GM18508 (cell line): ENCODE data around the gene PRKG1.
"Not testable (repeated sequence)": the region's sequence is repeated elsewhere in the genome, so short reads cannot be mapped to it uniquely, and the experiment has no call there.

Experiments used
- ATAC-seq: cut with Tn5 transposase; IDR thresholded peaks from one replicate; pipeline ENCODE4 v1.9.1; 2021; ENCODE audit warnings: moderate number of reproducible peaks; ENCODE audit not compliant: insufficient read depth, unreplicated experiment

Gene PRKG1

DNA sequence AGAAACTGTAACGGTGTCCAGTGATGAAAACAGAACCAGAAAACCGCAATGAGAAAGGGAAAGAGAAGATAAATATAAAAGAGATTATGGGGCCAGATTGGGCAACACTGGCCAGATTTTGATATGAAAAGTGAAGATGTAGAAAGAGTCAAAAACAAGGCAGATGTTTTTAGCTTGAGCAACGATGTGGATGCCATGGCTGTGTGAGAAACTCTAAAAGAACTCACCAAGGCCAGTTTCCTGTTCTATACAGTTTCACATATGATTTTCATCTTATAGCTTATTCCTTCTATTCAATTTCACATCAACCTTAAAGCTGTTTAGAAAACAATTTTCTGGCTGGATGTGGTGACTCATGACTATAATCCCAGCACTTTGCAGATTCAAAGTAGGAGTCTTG, 588.8 kb downstream of the PRKG1 start:
- ATAC-seq, result no peak

DNA sequence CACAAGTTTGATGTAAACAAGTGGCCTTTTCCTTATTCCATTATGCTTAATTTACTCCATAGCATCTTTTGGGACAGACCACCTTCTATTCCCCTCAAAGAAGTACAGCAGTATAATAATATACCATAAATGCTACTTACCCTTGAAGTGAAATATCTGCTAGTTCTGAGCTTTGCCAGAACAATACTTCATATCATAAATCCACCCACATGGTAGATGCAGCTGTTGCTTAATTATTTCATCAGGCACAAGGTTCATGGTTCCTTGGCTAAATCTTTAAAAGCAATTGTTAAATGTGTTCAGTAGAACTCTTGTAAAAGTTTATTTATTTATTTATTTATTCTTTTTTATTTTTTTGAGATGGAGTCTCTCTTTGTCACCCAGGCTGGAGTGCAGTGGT, 592.2 kb downstream of the PRKG1 start:
- no peak for ATAC-seq

DNA sequence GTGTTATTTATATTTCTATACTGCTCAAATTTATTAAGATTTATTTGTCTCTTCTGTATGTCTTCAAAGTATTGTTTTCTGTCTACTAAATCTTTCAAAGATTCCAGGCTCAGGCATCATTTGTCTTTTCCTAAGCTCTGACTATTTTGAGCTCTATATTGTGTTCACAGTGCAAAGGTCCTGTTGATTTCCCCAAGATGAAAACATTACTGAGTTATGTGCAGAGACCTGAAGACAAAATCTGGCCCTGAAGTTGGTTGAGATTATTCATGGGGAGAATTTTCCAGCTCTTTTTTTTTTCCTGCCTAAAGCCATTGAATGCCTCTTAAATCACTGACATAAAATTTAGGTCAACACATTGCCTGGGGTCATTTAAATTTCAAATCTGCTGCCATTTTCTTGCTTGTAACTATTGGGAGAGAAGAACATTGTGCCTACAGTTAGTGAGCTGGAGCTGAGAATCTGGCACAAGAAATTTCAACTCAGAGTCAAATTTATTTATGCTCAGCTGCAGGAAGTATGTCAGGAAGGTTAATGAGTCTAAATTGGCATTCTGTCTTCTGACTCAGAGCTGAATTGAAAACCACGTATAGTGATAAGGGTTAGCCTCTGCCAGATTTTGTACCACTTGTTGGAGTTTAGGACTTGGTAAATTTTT, 593.5 kb downstream of the PRKG1 start:
- no peak for ATAC-seq

GRCh38 chr10:51668336-51668689, 594.0 kb downstream of the PRKG1 start:
- no peak for ATAC-seq

GRCh38 chr10:51669041-51669440, 594.8 kb downstream of the PRKG1 start:
- ATAC-seq, result no peak

DNA sequence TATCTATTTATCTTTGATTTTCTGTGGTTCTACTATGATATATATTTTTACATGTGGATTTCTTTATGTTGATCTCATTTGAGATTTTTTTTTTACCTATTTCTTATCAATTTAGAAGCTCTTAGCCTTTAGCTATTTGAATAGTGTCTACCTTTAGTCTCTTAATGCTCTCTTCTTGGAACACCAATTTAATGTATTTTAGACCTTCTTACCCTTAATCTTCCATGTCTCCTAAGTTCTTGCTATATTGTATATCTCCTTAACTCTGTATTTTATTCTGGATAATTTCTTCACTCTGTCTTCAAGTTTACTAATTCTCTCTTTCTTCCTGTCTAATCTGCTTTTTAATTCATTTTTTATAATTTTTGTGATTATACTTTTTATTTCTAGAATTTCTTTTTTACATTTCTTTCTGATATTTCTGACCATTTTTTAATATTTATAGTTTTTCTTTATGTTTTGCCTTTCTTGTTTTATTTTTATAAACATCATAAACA, 597.8 kb downstream of the PRKG1 start:
- ATAC-seq, result no peak

DNA sequence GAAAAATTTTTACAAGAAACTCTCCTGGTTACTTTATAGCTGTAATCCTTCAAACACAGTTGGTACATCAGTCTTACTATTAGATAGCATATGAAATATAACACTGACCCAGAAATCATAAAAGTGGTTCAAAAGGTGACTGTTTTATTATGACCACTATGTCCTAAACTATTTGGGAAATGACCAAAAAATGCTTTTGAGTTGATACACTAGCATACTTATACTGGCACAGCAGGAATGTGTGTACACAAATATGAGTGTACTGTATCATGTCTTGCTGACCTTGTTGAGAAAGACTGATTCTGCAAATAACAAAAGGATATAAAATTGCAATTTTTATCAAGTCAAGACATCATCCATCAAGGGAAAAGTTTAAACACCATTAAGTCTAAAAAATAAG, 600.8 kb downstream of the PRKG1 start:
- ATAC-seq, result no peak

GRCh38 chr10:51679841-51680240, 605.6 kb downstream of the PRKG1 start:
- no peak for ATAC-seq

DNA sequence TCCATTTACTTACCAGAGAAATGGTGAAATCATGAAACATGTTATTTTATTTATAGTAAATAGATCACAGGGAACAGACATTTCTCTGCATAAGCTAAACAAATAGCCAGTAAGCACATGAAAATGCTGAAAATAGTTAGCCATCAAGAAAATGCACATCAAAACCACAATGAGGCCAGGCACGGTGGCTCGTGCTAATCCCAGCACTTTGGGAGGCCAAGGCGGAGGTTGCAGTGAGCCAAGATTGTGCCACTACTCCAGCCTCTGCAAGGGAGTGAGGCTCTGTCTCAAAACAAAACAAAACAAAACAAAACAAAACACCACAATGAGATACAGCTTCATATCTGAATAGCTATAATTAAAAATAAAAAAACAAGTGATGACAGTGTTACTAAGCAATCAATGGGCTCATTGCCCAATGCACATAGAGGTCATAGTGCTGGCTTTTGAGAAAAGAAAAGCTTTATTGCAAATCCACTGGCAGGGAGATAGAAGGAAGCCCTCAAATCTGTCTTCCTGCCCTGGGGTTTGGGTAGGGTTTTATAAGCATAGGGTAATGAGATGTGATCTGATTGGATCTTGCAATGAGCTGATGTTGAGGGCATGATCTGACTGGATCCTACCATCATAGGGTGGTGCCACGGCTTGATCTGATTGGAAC, 608.9 kb downstream of the PRKG1 start:
- no peak for ATAC-seq

- ATAC-seq, result no peak
Observed at GRCh38 chr10:51685768-51686167, 611.5 kb downstream of the PRKG1 start.

DNA sequence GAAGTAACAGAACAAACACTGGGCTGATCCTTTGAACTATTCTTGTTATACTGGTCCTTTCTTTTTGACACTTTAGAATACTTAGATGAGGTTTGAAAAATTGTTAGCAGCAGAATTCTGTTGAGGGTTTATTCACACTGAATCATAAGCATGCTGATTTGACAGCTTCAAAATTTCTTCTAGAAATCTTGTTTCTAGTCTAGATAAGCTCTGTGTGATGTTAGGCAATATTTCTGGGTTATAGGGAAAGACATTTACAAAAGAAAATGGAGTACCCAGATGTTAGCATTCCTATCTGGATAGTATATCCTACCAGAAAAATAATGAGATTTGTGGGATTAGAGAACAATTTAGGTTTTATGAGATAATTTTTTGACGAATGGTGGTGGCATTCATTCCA, 613.0 kb downstream of the PRKG1 start:
- no peak for ATAC-seq

- ATAC-seq, result not testable (repeated sequence)
Observed at GRCh38 chr10:51688826-51689225, 614.5 kb downstream of the PRKG1 start.

DNA sequence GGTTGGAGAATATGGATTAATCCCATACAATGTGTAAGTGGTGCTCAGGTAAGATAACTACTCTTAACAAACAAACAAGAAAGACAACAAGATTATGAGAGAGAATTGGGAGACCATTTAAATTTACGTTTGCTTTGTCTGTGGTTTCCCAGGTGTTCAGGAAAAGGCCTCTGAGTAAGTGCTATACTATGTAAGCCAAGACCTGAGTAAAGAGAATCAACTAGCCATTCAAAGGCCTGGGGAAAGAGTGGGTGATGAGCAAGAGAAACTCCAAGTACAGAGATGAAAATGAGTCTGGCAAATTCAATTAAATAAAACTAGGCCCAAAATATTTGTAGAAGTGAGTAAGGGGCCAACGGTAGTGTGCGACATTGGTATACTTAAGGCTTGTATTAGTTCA, 615.2 kb downstream of the PRKG1 start:
- ATAC-seq, result no peak

DNA sequence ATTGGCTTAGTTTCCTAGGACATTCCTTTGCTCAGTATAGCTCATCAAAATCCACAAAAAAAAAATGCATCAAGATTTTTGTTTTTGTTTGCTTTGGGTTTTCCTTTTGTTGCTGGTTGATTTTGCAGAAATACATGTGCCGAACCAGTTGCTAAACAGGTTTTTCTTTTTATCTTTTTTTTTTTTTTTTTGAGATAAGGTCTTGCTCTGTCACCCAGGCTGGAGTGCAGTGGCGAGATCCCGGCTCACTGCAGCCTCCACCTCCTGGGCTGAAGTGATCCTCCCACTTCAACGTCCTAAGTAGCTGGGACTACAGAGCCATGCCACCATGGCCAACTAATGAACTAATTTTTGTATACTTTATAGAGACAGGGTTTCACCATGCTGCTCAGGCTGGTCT, 616.8 kb downstream of the PRKG1 start:
- no peak for ATAC-seq

DNA sequence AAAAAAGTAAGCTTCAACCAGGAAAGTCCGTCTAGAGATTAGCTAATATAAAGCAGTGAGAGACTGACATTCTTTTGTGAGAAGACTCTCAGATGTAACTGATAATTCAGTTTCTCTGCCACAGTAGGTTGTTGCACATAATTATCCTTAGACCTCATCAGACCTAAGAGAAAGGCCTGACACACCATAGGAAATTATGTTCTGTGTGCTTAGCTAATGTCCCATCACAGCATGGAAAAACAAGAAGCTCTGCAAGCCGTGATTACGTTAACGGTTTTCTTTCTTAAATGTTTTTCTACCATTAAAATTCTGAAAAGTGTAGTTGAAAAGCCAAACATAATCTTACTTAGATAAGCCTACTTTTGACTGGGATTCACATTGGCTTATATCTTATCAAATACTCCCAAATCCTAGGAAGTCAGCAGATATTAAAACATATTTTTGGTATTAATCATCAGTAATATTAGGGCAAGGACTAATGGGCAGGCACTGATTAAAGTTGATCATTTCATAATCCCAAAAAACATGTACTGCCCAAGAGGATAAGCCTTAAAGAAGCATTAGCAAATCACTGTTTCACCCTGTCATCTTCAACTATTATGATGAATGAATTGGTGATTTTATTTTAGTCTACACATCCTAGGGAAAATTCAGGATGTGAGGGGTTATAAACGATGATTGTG, 619.9 kb downstream of the PRKG1 start:
- ATAC-seq, result no peak

DNA sequence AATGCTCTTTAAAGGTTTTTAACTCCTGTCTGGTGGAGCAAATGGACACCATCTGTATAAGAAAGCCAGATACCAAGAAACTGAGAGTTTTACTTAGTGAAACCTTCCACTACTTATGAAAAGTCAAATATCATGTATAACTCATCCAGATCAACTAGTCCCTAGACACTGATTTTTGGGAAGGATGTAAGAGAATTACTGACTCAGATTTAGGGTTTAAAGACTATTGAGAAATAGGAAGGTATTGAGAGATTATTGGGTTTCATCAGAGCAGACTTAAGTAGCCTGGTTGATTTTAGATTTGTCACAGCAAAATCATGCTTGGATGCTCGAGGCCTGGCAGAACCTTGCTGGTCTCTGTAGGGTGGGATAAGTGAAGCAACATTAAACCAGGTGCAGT, 622.0 kb downstream of the PRKG1 start:
- ATAC-seq, result no peak

GRCh38 chr10:51698473-51699063, 624.3 kb downstream of the PRKG1 start:
- no peak for ATAC-seq

DNA sequence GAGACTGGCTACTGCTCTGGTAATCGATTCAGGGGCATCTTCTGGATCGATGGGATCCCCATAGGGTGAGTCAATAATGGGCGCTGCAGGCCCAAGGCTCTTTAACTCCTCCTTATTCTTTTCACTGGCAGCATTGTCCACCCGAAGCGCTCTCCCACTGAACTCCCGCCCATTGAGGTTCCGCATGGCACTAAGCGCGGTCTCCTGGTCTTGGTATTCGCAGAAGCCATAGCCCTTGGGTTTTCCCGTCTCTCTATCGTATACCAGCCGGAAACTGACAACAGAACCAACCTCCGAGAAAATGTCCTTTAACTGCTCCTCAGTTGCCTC, 624.8 kb downstream of the PRKG1 start:
- ATAC-seq, result peak; percentile 24

DNA sequence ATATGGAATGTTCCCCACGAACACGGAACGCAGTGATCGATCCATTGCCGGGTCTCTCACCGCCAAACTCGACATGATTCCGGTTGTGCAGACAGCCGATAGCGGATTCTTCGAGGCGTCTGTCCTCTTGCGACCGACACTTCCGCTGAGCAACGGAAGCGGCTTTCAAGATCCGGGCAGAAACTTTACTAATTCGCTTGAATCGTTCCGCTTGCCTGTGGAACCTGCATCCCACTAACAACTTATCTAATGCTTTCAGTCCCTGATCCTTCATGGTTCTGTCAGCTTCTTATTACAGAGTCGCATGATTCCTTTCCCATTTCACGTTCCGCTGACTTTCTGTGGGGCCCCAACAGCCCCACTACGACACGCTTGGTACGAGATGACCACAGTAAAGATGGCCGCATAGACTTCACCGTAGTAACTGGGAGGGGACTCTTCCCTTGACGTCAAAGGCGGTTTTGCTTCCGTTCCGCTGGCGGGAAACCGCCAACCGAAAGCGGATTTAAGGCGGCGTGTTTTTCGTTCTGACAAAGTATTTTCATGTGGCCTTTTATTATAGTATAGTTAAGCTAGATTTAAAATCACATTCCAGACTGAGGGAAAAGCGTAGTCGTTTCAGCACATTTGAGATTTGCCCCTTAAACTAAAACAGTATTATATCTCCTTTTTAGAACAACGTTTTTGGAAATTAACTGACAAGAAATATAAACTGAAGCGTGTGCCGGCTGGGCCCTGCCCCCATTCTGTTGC, 625.4 kb downstream of the PRKG1 start, which contains the start of gene CSTF2T:
CSTF2T (minus strand) TSS at position 121 of the 753 bp plus-strand sequence; CDS start at position 75, 46 bp downstream.
- peak; percentile 90 for ATAC-seq

GRCh38 chr10:51700228-51700817, 626.0 kb downstream of the PRKG1 start:
- no peak for ATAC-seq
